ENCODE results near the gene CFAP300.

Gene CFAP300

DNA sequence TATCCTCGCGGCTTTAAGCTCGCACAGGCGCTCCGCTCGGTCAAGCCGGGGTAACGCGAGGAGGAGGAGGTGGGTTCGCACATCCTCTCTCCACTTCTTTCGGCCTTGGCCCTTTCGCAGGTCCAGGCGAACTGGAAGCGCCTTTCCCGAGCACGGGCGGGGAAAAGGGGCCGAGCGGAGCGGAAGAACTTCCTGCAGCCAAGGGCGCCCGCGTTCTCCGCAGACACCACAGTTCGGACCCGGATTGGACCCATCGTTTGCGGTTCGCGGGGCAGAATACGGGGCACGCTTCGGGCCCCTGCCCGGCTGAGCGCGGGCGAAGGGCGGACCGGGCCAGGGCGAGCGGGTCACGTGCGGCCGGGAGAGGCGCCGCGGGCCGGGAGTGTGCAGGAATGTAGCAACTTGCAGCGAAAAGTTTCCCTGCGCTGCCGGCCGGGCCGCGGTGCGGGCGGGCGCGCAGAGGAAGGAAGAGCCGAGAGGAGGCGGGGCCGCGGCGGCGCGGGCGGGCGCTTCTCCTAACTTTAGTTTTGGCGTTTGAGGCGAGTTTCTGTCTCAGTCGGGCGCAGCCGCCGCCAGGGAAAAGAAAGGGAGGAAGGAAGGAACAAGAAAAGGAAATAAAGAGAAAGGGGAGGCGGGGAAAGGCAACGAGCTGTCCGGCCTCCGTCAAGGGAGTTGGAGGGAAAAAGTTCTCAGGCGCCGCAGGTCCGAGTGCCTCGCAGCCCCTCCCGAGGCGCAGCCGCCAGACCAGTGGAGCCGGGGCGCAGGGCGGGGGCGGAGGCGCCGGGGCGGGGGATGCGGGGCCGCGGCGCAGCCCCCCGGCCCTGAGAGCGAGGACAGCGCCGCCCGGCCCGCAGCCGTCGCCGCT lies 62.9 kb downstream of the CFAP300 start, which contains the start of gene YAP1:
Gene YAP1 (plus strand): TSS at position 552 of the 865 bp plus-strand sequence. CDS start 402 bp downstream, outside the sequence.
- H3K79me2 ChIP-seq (ENCODE audit: insufficient read depth, low read length), result no peaks in the 10 kb centered on the region
- H3K4me2 ChIP-seq (ENCODE audit: insufficient read depth, low read length), result no peak within 1 kb of the TSS
- no peak for TF ChIP-seq EZH2 (IDR thresholded peaks at IDR 0.05; ENCODE audit: borderline replicate concordance, low read depth, low read length, severe bottlenecking)
- TF ChIP-seq, protein P1, sequence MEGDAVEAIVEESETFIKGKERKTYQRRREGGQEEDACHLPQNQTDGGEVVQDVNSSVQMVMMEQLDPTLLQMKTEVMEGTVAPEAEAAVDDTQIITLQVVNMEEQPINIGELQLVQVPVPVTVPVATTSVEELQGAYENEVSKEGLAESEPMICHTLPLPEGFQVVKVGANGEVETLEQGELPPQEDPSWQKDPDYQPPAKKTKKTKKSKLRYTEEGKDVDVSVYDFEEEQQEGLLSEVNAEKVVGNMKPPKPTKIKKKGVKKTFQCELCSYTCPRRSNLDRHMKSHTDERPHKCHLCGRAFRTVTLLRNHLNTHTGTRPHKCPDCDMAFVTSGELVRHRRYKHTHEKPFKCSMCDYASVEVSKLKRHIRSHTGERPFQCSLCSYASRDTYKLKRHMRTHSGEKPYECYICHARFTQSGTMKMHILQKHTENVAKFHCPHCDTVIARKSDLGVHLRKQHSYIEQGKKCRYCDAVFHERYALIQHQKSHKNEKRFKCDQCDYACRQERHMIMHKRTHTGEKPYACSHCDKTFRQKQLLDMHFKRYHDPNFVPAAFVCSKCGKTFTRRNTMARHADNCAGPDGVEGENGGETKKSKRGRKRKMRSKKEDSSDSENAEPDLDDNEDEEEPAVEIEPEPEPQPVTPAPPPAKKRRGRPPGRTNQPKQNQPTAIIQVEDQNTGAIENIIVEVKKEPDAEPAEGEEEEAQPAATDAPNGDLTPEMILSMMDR (IDR thresholded peaks at IDR 0.05; ENCODE audit: borderline replicate concordance, extremely low read depth, low read length, poor library complexity, severe bottlenecking), result no peak
- H3K9me3 ChIP-seq (ENCODE audit: insufficient read depth, low read length, severe bottlenecking), result no peaks in the 10 kb centered on the region
- H3K4me3 ChIP-seq (ENCODE audit: low read depth in 1 of 2, low read length in 2 of 2), result no peak within 1 kb of the TSS
- H2AFZ ChIP-seq (ENCODE audit: low read depth, low read length), result no peak within 1 kb of the TSS
- DNase-seq (no peak), ATAC-seq (ENCODE audit: insufficient read depth, low read depth) (no peak)
- no peaks in the 10 kb centered on the region for H4K20me1 ChIP-seq (ENCODE audit: insufficient read depth, low read length)
- H3K27me3 ChIP-seq (ENCODE audit: insufficient read depth, low read length, poor library complexity), result no peaks in the 10 kb centered on the region
- no peak within 1 kb of the TSS for H3K9ac ChIP-seq (ENCODE audit: low read depth, low read length)
- H3K27ac ChIP-seq (ENCODE audit: low read length), result no peak within 1 kb of the TSS
- no peaks in the 10 kb centered on the region for H3K36me3 ChIP-seq (ENCODE audit: insufficient read depth, low read length)
- H3K4me1 ChIP-seq (ENCODE audit: insufficient read depth, low read length), result no peaks in the 10 kb centered on the region

DNA sequence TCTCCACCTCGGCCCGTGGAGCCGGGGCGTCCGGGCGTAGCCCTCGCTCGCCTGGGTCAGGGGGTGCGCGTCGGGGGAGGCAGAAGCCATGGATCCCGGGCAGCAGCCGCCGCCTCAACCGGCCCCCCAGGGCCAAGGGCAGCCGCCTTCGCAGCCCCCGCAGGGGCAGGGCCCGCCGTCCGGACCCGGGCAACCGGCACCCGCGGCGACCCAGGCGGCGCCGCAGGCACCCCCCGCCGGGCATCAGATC lies 63.4 kb downstream of the CFAP300 start:
- H3K36me3 ChIP-seq (ENCODE audit: insufficient read depth, low read length), result no peaks in the 10 kb centered on the region
- ATAC-seq (ENCODE audit: insufficient read depth, low read depth), result no peak
- H3K9me3 ChIP-seq (ENCODE audit: insufficient read depth, low read length, severe bottlenecking), result no peaks in the 10 kb centered on the region
- H3K4me3 ChIP-seq (ENCODE audit: low read depth in 1 of 2, low read length in 2 of 2), result no peak overlapping the region
- H3K4me1 ChIP-seq (ENCODE audit: insufficient read depth, low read length), result no peaks in the 10 kb centered on the region
- H4K20me1 ChIP-seq (ENCODE audit: insufficient read depth, low read length), result no peaks in the 10 kb centered on the region
- H3K79me2 ChIP-seq (ENCODE audit: insufficient read depth, low read length), result no peaks in the 10 kb centered on the region
- no peak overlapping the region for H3K27ac ChIP-seq (ENCODE audit: low read length)
- H3K27me3 ChIP-seq (ENCODE audit: insufficient read depth, low read length, poor library complexity), result peaks cover 2% of the 10 kb centered on the region
- no peak overlapping the region for H3K9ac ChIP-seq (ENCODE audit: low read depth, low read length)
- TF ChIP-seq EZH2 (IDR thresholded peaks at IDR 0.05; ENCODE audit: borderline replicate concordance, low read depth, low read length, severe bottlenecking), result no peak
- TF ChIP-seq, protein P1 (IDR thresholded peaks at IDR 0.05; ENCODE audit: borderline replicate concordance, extremely low read depth, low read length, poor library complexity, severe bottlenecking), result no peak
- H2AFZ ChIP-seq (ENCODE audit: low read depth, low read length), result no peak overlapping the region
- no peak for DNase-seq
- H3K4me2 ChIP-seq (ENCODE audit: insufficient read depth, low read length), result no peak overlapping the region

DNA sequence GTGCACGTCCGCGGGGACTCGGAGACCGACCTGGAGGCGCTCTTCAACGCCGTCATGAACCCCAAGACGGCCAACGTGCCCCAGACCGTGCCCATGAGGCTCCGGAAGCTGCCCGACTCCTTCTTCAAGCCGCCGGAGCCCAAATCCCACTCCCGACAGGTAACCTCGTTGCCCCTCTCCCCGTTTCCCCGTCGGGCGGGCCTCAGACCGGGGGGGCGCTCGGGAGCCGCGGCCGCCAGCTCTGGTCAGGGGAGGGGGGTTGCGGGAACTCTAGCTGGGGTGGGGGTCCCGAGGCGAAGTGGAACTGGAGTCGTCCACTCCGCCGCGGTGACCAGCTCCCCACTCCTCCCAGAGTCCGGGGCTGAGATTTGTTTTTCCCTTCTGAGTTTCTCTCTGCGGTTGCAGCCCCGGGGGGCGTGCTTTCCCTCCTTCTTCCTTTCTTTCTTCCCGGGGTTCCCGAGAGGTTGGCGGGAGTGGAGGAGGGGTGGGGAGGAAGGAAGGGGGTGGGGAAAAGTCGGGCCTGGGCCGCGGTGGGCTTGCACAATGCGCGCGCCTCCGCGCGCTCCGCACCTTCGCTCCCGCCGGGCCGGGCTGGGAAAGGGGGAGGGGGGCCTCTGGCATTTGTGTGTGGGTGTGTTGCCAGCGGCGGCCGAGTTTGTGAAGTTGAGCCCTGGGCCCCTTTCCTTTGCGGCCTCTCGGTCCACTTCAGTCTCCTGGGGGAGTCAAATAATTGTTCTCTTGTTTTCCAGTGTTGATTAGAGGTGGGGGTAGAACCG lies 64.0 kb downstream of the CFAP300 start:
- Histone ChIP-seq H3K9ac (ENCODE audit: low read depth, low read length) (no peak overlapping the region), H3K9me3 (ENCODE audit: insufficient read depth, low read length, severe bottlenecking) (no peaks in the 10 kb centered on the region), H3K79me2 (ENCODE audit: insufficient read depth, low read length) (no peaks in the 10 kb centered on the region), H3K36me3 (ENCODE audit: insufficient read depth, low read length) (no peaks in the 10 kb centered on the region), H3K27ac (ENCODE audit: low read length) (no peak overlapping the region), H3K4me1 (ENCODE audit: insufficient read depth, low read length) (no peaks in the 10 kb centered on the region), H3K4me2 (ENCODE audit: insufficient read depth, low read length) (no peak overlapping the region), H3K4me3 (ENCODE audit: low read depth in 1 of 2, low read length in 2 of 2) (no peak overlapping the region), H3K27me3 (ENCODE audit: insufficient read depth, low read length, poor library complexity) (peaks cover 5% of the 10 kb centered on the region), H4K20me1 (ENCODE audit: insufficient read depth, low read length) (no peaks in the 10 kb centered on the region), H2AFZ (ENCODE audit: low read depth, low read length) (no peak overlapping the region)
- no peak for ATAC-seq (ENCODE audit: insufficient read depth, low read depth)
- TF ChIP-seq EZH2 (IDR thresholded peaks at IDR 0.05; ENCODE audit: borderline replicate concordance, low read depth, low read length, severe bottlenecking), result no peak
- TF ChIP-seq, protein P1 (IDR thresholded peaks at IDR 0.05; ENCODE audit: borderline replicate concordance, extremely low read depth, low read length, poor library complexity, severe bottlenecking), result no peak
- no peak for DNase-seq

Measured in DND-41 (cell line).